ENCODE results near the gene LGMN. TPM values are rescaled to one million over a fixed set of nuclear protein-coding genes. Genes with fewer than 3 reads are reported as not detected.
"Not testable (repeated sequence)": the region's sequence is repeated elsewhere in the genome, so short reads cannot be mapped to it uniquely, and the experiment has no call there.

The LGMN gene
- total and polyA plus RNA-seq, 2 experiments from 2014 or later, result 205 to 243 TPM

DNA sequence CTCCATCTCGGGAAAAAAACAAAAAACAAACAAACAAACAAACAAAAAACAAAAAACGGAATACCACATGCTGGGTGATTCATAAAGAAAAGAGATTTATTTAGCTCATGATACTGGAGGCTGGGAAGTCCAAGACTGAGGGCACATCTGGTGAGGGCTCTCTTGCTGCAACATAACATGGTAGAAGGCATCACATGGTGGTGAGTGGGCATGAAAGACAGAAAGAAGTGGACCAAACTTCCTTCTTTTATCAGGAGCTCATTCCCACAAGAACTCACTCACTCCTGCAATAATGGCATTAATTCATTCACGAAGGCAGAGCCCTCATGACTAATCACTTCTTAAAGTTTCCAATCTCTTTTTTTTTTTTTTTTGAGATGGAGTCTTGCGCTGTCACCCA is 8.0 kb upstream of the LGMN start:
- Histone ChIP-seq H3K4me3 (no peak overlapping the region), H3K36me3 (no peaks in the 10 kb centered on the region), H3K27me3 (no peaks in the 10 kb centered on the region), H3K4me1 (ENCODE audit: low read depth) (peaks cover 10% of the 10 kb centered on the region), H3K27ac (no peak overlapping the region), H3K9me3 (ENCODE audit: low read depth) (no peaks in the 10 kb centered on the region)
- TF ChIP-seq, protein P1, sequence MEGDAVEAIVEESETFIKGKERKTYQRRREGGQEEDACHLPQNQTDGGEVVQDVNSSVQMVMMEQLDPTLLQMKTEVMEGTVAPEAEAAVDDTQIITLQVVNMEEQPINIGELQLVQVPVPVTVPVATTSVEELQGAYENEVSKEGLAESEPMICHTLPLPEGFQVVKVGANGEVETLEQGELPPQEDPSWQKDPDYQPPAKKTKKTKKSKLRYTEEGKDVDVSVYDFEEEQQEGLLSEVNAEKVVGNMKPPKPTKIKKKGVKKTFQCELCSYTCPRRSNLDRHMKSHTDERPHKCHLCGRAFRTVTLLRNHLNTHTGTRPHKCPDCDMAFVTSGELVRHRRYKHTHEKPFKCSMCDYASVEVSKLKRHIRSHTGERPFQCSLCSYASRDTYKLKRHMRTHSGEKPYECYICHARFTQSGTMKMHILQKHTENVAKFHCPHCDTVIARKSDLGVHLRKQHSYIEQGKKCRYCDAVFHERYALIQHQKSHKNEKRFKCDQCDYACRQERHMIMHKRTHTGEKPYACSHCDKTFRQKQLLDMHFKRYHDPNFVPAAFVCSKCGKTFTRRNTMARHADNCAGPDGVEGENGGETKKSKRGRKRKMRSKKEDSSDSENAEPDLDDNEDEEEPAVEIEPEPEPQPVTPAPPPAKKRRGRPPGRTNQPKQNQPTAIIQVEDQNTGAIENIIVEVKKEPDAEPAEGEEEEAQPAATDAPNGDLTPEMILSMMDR (IDR thresholded peaks at IDR 0.05; ENCODE audit: low read depth, low read length), result no peak
- DNase-seq (ENCODE audit: low read depth in 1 of 2, low spot score in 1 of 2), result no peak

DNA sequence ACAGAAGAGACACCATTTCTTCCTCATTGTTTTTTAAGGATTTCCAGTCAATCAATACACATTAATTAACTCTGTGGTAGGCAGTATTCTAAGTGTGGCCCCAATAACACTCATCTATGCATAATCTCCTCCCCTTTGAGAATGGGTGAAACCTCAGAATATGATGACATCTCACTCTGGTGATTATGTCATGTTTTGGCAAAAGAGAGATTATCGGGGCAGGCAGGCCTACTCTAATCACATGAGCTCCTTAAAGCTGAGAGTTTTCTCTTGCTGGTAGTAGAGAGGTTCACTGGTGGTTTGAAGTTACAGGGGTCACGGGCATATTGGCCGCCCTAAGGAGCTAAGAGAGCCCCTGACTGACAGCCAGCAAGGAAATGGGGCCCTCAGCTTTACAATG is 7.1 kb upstream of the LGMN start:
- Histone ChIP-seq H3K9me3 (ENCODE audit: low read depth) (no peaks in the 10 kb centered on the region), H3K4me3 (no peak overlapping the region)

DNA sequence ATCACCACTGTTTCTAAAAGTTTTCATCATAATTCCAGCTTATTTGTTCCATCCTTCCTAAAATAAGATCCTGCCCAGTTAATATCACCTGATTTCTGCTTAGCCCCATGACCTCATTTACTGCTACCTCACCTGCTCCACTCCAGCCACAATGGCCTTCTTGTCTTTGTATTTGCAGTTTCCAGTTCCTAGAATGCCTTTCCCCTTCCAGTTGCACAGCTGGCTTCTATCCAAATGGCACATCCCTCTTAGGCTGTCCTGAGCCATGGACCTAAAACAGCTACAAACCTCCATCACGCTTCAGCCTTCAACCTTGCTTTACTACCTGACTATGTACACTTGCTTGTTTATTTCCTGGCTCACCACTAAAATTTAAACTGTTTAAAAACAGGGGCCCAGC is 6.5 kb upstream of the LGMN start:
- TF ChIP-seq, protein P1 (IDR thresholded peaks at IDR 0.05; ENCODE audit: low read depth, low read length), result no peak
- Histone ChIP-seq H3K4me1 (ENCODE audit: low read depth) (peaks cover 8% of the 10 kb centered on the region), H3K9me3 (ENCODE audit: low read depth) (no peaks in the 10 kb centered on the region), H3K27ac (no peak overlapping the region), H3K4me3 (no peak overlapping the region), H3K36me3 (no peaks in the 10 kb centered on the region), H3K27me3 (no peaks in the 10 kb centered on the region)
- no peak for DNase-seq (ENCODE audit: low read depth in 1 of 2, low spot score in 1 of 2)

More for the DNA sequence above, 7.1 kb upstream of the LGMN start:
- no peaks in the 10 kb centered on the region for H3K27me3 ChIP-seq
- peaks cover 8% of the 10 kb centered on the region for H3K4me1 ChIP-seq (ENCODE audit: low read depth)
- peak in 1 of 2 donors; percentile 57 for DNase-seq (ENCODE audit: low read depth in 1 of 2, low spot score in 1 of 2)
- TF ChIP-seq, protein P1 (IDR thresholded peaks at IDR 0.05; ENCODE audit: low read depth, low read length), result no peak
- no peak overlapping the region for H3K27ac ChIP-seq
- H3K36me3 ChIP-seq, result no peaks in the 10 kb centered on the region

DNA sequence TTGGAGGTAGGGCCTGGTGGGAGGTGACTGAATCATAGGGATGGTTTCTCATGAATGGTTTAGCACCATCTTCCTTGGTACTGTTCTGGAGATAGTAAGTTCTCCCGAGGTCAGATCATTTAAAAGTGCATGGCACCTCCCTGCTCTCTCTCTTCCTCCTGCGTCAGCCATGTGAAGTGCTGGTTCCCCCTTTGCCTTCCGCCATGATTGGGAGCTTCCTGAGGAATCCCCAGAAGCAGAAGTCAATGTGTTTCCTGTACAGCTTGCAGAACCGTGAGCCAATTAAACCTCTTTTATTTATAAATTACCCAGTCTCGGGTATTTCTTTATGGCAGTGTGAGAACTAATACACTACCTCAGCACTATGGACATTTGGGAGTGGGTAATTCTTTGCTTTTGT is 4.8 kb upstream of the LGMN start:
- no peak overlapping the region for H3K4me3 ChIP-seq
- peaks cover 11% of the 10 kb centered on the region for H3K4me1 ChIP-seq (ENCODE audit: low read depth)
- no peaks in the 10 kb centered on the region for H3K9me3 ChIP-seq (ENCODE audit: low read depth)
- DNase-seq (ENCODE audit: low read depth in 1 of 2, low spot score in 1 of 2), result no peak
- no peaks in the 10 kb centered on the region for H3K27me3 ChIP-seq
- TF ChIP-seq, protein P1 (IDR thresholded peaks at IDR 0.05; ENCODE audit: low read depth, low read length), result no peak
- H3K36me3 ChIP-seq, result no peaks in the 10 kb centered on the region
- no peak overlapping the region for H3K27ac ChIP-seq

- Histone ChIP-seq H3K4me3 (no peak overlapping the region), H3K4me1 (ENCODE audit: low read depth) (peaks cover 11% of the 10 kb centered on the region), H3K27ac (peak overlapping the region; percentile 71), H3K9me3 (ENCODE audit: low read depth) (no peaks in the 10 kb centered on the region), H3K36me3 (no peaks in the 10 kb centered on the region), H3K27me3 (no peaks in the 10 kb centered on the region)
- DNase-seq (ENCODE audit: low read depth in 1 of 2, low spot score in 1 of 2), result peak in 1 of 2 donors; percentile 22
- TF ChIP-seq, protein P1 (IDR thresholded peaks at IDR 0.05; ENCODE audit: low read depth, low read length), result no peak
Observed at GRCh38 chr14:92751819-92752218, 3.4 kb upstream of the LGMN start.

GRCh38 chr14:92750994-92751400 is 2.6 kb upstream of the LGMN start:
- Histone ChIP-seq H3K27me3 (no peaks in the 10 kb centered on the region), H3K4me3 (no peak overlapping the region), H3K27ac (no peak overlapping the region), H3K9me3 (ENCODE audit: low read depth) (no peaks in the 10 kb centered on the region), H3K4me1 (ENCODE audit: low read depth) (peaks cover 11% of the 10 kb centered on the region), H3K36me3 (no peaks in the 10 kb centered on the region)
- no peak for DNase-seq (ENCODE audit: low read depth in 1 of 2, low spot score in 1 of 2)
- TF ChIP-seq, protein P1 (IDR thresholded peaks at IDR 0.05; ENCODE audit: low read depth, low read length), result no peak

DNA sequence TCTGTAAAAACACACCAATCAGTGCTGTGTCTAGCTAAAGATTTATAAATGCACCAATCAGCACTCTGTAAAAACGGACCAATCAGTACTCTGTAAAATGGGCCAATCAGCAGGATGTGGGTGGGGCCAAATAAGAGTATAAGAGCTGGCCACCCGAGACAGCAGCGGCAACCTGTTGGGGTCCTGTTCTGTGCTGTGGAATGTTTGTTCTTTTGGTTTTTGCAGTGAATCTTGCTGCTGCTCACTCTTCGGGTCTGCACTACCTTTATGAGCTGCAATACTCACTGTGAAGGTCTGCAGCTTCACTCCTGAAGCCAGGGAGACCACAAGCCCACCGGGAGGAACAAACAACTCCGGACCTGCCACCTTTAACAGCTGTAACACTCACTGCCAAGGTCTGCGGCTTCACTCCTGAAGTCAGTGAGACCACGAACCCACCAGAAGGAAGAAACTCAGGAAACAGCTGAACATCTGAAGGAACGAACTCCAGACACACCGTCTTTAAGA is 1.8 kb upstream of the LGMN start:
- not testable (repeated sequence) for H3K36me3 ChIP-seq; H3K9me3 ChIP-seq (ENCODE audit: low read depth); H3K27ac ChIP-seq; DNase-seq (ENCODE audit: low read depth in 1 of 2, low spot score in 1 of 2); H3K27me3 ChIP-seq; H3K4me3 ChIP-seq
- H3K4me1 ChIP-seq (ENCODE audit: low read depth), result peaks cover 11% of the 10 kb centered on the region
